ENCODE results near the gene NCOR1. TPM values are rescaled to one million over a fixed set of nuclear protein-coding genes. Genes with fewer than 3 reads are reported as not detected.
"Not testable (repeated sequence)": the region's sequence is repeated elsewhere in the genome, so short reads cannot be mapped to it uniquely, and the experiment has no call there.

Gene NCOR1
- total and polyA plus RNA-seq, 10 of the 15 experiments (the other 5 are each of a cell fraction or from before 2014, with no cell fraction given), result 34.5 to 135 (median 82.9) TPM

- intact Hi-C loops (cut with micrococcal nuclease; ENCODE audit: unreplicated experiment); DNase-seq (ENCODE audit: low read depth, low spot score); FAIRE-seq; H3K79me2 ChIP-seq (ENCODE audit: control insufficient read depth, insufficient read depth, low read length); H4K20me1 ChIP-seq (ENCODE audit: control insufficient read depth, insufficient read depth); BruUV-seq (replicated peaks); H3K4me1 ChIP-seq (ENCODE audit: control insufficient read depth, insufficient read depth, low read length); H3K4me3 ChIP-seq; H3K36me3 ChIP-seq (ENCODE audit: control insufficient read depth in 2 of 2, insufficient read depth in 2 of 2, low read length in 1 of 2); H3K9me3 ChIP-seq (replicated peaks; ENCODE audit: control insufficient read depth, insufficient read depth, low read length); H3K27me3 ChIP-seq (replicated peaks in 1 of 2; ENCODE audit: control insufficient read depth in 2 of 2, insufficient read depth in 2 of 2, low read length in 1 of 2); in situ Hi-C loops (cut with MboI): not testable (repeated sequence)
- RAD21 ChIA-PET (ENCODE audit: unreplicated experiment), result interaction anchor here (0.6 to 0.7 kb wide), 2 partner anchors 59 to 235 kb away, joined by 3 read pairs; no protein-coding TSS in a partner anchor
- Histone ChIP-seq H3K9ac (ENCODE audit: control insufficient read depth, insufficient read depth, low read length) (peak overlapping the region; percentile 14; the same call in 1 of the 2 replicates), H2AFZ (ENCODE audit: control insufficient read depth, low read depth, low read length) (peak overlapping the region; percentile 69), H3K27ac (ENCODE audit: control insufficient read depth, insufficient read depth) (peak overlapping the region; percentile 59), H3K4me2 (ENCODE audit: control insufficient read depth, insufficient read depth) (peak overlapping the region; percentile 53)
- CTCF ChIA-PET, result interaction anchor here (0.6 to 1.3 kb wide), 2 partner anchors 13 to 14 kb away, joined by 3 to 4 read pairs; partner anchors contain the start of gene PIGL
- ATAC-seq, result peak; percentile 18
- 59% methylated on average over 8 of the region's 8 CpGs for WGBS (ENCODE audit: insufficient coverage, insufficient replicate concordance, low lambda C conversion rate, missing lambda C conversion rate)
- SMC1A ChIA-PET (ENCODE audit: uncharacterized antibody, unreplicated experiment), result interaction anchor here (1.1 to 2.3 kb wide), 6 partner anchors 8 to 146 kb away, joined by 3 to 9 read pairs (median 3); no protein-coding TSS in a partner anchor
- POLR2A ChIA-PET, result interaction anchor here (0.6 to 1.8 kb wide), 3 partner anchors 13 to 151 kb away, joined by 5 to 8 read pairs (median 6); partner anchors contain the start of genes PIGL and UBB
- 0 out of 2 replicates have a peak, but pooled peaks have one; percentile 38 for TF ChIP-seq TCF7 (IDR thresholded peaks at IDR 0.05; ENCODE audit: borderline replicate concordance)
- TF ChIP-seq RUNX3 (IDR thresholded peaks at IDR 0.05; ENCODE audit: low read length), result peak; percentile 38; the same call in 1 of the 2 replicates
- TF ChIP-seq MEF2A (IDR thresholded peaks at IDR 0.05; ENCODE audit: insufficient read depth, low read depth, low read length), result 0 out of 2 replicates have a peak, but pooled peaks have one; percentile 14
These were observed 14.7 kb upstream of the NCOR1 start for GRCh38 chr17:16229912-16230561.

GRCh38 chr17:16222406-16222805 is 7.1 kb upstream of the NCOR1 start:
- intact Hi-C loops (cut with micrococcal nuclease; ENCODE audit: unreplicated experiment) (no loop called here), in situ Hi-C loops (cut with MboI) (no loop called here)
- H3K9ac ChIP-seq (ENCODE audit: control insufficient read depth, insufficient read depth, low read length), result no peak overlapping the region
- no peaks in the 10 kb centered on the region for H3K4me1 ChIP-seq (ENCODE audit: control insufficient read depth, insufficient read depth, low read length)
- H3K27ac ChIP-seq (ENCODE audit: control insufficient read depth, insufficient read depth), result no peak overlapping the region
- SMC1A ChIA-PET (ENCODE audit: uncharacterized antibody, unreplicated experiment), result interaction anchor here (0.5 to 1.1 kb wide), 3 partner anchors 8 to 32 kb away, joined by 3 to 4 read pairs (median 3); no protein-coding TSS in a partner anchor
- no peaks in the 10 kb centered on the region for H3K9me3 ChIP-seq (replicated peaks; ENCODE audit: control insufficient read depth, insufficient read depth, low read length)
- TF ChIP-seq E2F8 (IDR thresholded peaks at IDR 0.05; ENCODE audit: low read depth, partially characterized antibody), result no peak
- no peak for TF ChIP-seq MTA2 (IDR thresholded peaks at IDR 0.05; ENCODE audit: low read depth)
- TF ChIP-seq HCFC1 (IDR thresholded peaks at IDR 0.05; ENCODE audit: low read length), result no peak
- no peak for TF ChIP-seq E4F1 (IDR thresholded peaks at IDR 0.05; ENCODE audit: borderline replicate concordance, partially characterized antibody)
- H3K27me3 ChIP-seq (replicated peaks in 1 of 2; ENCODE audit: control insufficient read depth in 2 of 2, insufficient read depth in 2 of 2, low read length in 1 of 2), result no peaks in the 10 kb centered on the region
- H3K4me2 ChIP-seq (ENCODE audit: control insufficient read depth, insufficient read depth), result no peak overlapping the region
- no peaks in the 10 kb centered on the region; a peak in 1 of 4 replicates for H3K36me3 ChIP-seq (ENCODE audit: control insufficient read depth in 2 of 2, insufficient read depth in 2 of 2, low read length in 1 of 2)
- H4K20me1 ChIP-seq (ENCODE audit: control insufficient read depth, insufficient read depth), result no peaks in the 10 kb centered on the region
- DNase-seq (ENCODE audit: low read depth, low spot score), result no peak
- H2AFZ ChIP-seq (ENCODE audit: control insufficient read depth, low read depth, low read length), result no peak overlapping the region
- H3K79me2 ChIP-seq (ENCODE audit: control insufficient read depth, insufficient read depth, low read length), result peaks cover 18% of the 10 kb centered on the region
- no TSS peak for BruUV-seq (replicated peaks)
- 85% methylated on average over 3 of the region's 3 CpGs for WGBS (ENCODE audit: insufficient coverage, insufficient replicate concordance, low lambda C conversion rate, missing lambda C conversion rate)
- no peak for FAIRE-seq
- POLR2A ChIA-PET, result interaction anchor here (0.7 kb wide), 1 partner anchor 105 kb away, joined by 3 read pairs; no protein-coding TSS in a partner anchor
- H3K4me3 ChIP-seq, result no peak overlapping the region
- ATAC-seq, result no peak
- RAD21 ChIA-PET (ENCODE audit: unreplicated experiment), result interaction anchor here (1.0 to 1.3 kb wide), 4 partner anchors 46 to 130 kb away, joined by 3 to 5 read pairs (median 4); no protein-coding TSS in a partner anchor
- CTCF ChIA-PET, result interaction anchor here (1.0 to 1.2 kb wide), 2 partner anchors 141 to 367 kb away, joined by 3 read pairs; no protein-coding TSS in a partner anchor

All from GM12878 (cell line).